K562 treated with DMSO at 1 percent for 48 hours (cell line): Measurements from ENCODE around the gene HS3ST6. TPM values are rescaled to one million over a fixed set of nuclear protein-coding genes. Genes with fewer than 3 reads are reported as not detected.

ENCODE experiments used
- total RNA-seq: library from RNA; unstranded; fragments of 300-600 nt; gene quantifications from 2 replicates; pipeline ENCODE4 v1.2.3, GENCODE V29; 2022; ENCODE audit warnings: low replicate concordance; ENCODE audit errors: extremely low read depth

The HS3ST6 gene
- not detected in 2 replicates for total RNA-seq

DNA sequence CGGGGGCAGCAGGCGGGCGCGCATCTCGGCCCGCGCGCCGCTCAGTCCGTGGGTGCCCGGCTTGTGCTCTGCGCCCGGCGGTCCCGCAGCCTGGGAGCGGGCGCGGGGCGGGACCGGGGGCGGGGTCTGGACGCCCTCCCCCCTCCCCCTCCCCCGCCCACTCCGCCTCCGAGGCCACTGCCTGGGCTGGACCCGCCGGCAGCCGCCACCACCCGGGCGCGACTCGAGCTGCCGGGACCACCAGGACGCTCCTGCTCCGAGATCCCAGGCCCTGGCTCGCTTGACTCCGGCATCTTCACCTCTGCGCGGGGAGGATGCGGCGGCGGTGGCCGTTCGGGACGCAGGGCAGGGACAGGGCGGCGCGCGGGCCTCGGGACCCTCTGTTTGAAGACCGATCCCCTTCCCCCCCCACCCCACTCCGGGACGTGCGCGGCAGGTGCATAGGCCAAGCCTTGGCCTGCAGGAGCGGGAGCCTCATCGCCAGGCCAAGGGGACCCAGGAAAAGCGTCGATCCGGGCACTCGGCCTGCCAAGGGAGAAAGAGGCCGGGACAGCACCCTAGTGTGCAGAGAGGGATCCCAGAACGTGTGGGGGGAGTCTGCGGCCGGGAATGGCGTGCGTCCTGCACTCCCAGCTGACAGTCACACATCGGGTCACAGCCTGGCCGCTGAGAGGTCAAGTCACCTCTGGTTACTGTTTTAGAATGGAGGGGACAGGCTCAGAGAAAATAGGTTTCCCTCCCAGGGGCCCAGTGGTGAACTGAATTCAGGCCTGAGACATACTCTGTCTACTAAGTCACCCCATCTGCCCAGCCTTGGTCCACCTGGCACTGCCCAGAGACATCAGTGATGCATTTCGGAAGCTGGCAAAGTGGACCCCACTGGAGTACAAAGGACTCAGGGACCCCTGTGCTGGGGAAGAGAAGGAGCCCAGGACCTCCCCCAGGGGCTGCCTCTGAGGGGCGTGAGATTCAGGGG is at the start of gene HS3ST6:
HS3ST6 (minus strand) TSS at position 65 of the 976 bp plus-strand sequence. CDS start 92 bp downstream, outside the sequence.

DNA sequence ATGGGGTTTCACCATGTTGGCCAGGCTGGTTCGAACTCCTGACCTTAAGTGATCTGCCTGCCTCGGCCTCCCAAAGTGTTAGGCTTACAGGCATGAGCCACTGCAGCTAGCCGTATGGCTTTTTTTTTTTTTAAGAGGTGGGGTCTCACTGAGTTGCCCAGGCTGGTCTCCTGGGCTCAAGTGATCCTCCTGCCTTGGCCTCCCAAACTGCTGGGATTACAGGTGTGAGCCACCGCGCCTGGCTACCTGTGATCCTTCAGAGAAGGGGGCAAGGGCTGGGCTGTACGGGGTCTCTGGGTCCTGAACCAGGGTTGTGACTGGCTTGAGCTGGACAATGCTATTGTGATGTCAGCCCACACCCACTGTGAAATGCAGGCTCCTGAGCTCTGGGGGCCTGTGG is 48.2 kb upstream of the HS3ST6 start, which contains the start of gene RNF151:
RNF151 (plus strand) TSS at position 397 of the 400 bp plus-strand sequence. CDS start 26 bp downstream, outside the sequence.

DNA sequence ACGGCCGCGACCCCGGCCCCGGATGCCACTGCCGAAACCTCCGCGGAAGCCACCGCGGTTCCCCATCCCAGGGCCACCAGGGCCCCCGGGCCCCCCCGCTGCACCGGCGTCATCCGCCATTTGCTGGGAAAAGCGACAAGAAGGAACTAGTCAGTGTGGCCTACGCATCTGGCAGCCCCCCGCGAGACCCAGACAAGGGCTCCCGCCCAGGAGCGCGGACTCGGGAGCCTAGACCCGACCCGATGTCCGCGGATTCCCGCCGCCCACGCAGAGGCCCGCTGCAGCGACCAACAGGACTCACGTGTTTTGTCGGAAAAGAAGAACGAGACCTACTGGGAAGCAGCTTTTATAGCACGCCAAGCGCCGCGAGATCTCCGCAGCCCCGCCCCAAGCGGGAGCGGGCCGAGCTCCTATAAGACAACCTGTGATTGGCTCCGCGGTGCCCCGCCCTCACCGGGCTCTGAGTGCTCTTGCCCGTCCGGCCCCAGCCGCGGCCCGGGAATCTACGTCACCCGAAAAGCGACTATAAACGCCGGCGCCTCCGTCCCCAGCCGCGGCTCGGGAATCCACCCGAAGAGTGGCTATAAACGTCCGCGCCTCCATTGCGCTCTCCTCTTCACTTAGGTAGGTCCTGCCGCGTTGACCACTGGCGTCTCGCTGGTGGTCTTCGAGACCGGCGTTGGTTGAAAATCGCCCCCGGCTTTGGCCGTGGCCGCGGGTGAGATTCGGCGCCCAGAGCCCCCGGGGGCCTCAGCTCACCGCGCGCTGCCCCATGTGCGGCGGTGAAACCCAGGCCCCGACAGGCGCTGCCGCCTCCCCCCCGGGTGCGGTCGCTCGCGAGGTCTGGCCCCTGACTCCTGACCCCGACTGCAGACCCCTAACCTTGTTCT is 46.5 kb upstream of the HS3ST6 start, which contains the start of gene RPS2:
RPS2 (minus strand) TSS at position 321 of the 890 bp plus-strand sequence; CDS start at position 120, 201 bp downstream.

DNA sequence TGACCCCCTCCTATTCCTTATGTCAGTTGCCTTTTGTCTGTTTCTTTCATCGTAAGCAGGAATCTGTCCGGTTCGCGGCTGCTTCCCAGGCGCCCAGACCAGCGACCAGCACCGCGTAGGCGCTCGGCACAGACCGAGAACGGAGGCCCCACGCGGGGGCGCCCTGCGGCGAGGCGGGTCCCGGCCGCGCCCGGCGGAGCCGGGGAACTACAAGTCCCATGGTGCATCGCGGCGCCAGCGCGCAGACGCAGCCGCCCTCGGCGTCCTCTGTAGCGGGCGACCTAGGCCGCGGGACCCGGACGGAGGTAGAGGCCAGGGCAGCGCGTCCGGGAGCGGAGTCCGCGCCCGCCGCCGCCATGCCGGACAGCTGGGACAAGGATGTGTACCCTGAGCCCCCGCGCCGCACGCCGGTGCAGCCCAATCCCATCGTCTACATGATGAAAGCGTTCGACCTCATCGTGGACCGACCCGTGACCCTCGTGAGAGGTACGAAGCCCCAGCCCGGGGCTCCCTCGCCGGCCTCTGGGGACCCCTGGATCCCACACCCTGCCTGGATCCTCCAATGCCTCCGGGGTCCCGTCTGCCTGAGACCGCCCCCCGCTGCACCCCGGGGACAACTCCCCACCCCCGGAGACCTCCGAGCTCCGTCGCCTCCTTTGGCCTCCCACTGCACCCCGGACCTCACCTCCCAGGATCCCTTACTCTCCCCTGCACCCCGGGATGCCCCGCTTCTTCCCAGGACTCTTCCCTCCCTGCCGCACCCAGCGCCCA is 41.2 kb upstream of the HS3ST6 start, which contains the start of gene NDUFB10:
NDUFB10 (plus strand) TSS at position 270 of the 771 bp plus-strand sequence; CDS start at position 357, 87 bp downstream.

DNA sequence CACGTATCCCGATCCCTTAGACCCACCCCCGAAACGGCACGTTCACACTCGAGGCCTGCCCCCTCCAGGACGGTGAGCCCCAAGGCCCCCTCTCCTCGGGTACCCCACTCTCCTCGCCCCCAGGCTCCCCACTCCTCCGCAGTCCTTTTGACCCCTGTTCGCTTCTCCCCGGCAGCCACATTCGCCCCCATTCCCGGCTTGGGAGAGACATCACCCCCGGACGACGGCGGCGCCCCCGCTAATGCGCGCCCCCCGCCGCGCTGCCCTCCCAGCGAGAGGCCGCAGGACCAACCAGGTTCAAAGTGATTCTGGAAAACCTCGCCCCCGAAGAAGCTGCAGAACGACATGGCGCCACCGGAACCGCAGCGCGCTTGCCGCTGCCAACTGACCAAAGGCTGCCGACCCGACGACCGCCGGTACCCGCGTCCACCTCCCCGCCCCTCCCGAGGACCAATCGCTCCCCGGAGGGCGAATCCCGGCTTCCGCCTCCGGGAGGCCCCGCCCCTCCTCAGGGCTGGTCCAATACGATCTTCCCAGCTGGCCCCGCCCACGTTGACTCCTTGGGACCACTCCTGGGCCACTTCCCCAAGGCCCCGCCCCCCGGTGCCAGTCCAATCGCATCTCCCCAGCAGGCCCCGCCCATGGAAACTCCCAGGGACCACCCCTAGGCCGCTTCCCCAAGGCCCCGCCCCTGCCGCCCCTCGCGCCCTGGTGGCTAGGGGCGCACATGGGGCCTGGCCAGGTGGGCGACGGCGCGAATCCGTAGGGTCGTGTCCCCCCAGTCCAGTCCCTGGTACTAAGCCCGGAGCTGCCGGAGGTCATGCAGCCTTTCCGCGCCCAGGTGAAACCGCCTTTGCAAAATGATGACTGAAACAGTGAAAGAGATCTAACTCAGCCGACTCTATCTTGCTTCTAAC is 24.9 kb upstream of the HS3ST6 start, which contains the start of gene MSRB1:
MSRB1 (minus strand) TSS at position 390 of the 917 bp plus-strand sequence; CDS start at position 347, 43 bp downstream.

DNA sequence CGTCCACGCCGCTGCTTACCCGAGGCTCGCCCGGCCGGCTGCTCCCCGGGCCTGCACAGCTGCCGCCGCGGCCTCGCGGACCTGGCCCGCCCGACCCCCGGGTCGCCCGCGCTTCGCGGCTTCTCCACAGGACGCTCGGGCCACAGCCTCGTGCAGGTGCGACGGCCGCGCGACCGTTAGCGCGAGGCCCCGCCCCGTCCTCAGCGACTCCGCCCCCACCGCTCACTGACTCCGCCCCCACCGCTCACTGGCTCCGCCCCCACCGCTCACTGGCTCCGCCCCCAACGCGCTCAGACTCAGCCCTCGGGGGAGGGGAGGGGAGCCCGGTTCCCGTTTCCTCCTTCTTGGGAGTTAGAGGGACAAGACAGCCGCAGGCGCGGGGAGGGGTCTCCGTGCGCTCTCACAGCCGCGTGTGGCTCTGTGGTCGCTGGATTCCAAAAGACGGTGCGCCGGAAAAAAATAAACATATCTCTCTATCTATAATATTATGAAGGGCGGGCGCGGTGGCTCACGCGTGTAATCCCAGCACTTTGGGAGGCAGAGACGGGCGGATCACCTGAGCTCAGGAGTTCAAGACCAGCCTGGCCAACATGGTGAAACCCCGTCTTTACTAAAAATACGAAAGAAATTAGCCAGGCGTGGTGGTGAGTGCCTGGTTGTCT is 46.1 kb downstream of the HS3ST6 start, which contains the start of gene MEIOB:
MEIOB (minus strand) TSS at position 191 of the 662 bp plus-strand sequence. CDS start 3,989 bp downstream, outside the sequence.

Other genes starting within 250 kb of the HS3ST6 start
- not detected in 2 replicates for gene JPT2, start 240.1 kb downstream of the HS3ST6 start, total RNA-seq
- gene MAPK8IP3, start 212.2 kb downstream of the HS3ST6 start, total RNA-seq, result not detected in 2 replicates
- gene NME3, start 146.9 kb downstream of the HS3ST6 start, total RNA-seq, result not detected in 2 replicates
- not detected in 2 replicates for gene EME2, start 145.6 kb downstream of the HS3ST6 start, total RNA-seq
- not detected in 2 replicates for gene MRPS34, start 145.3 kb downstream of the HS3ST6 start, total RNA-seq
- not detected in 2 replicates for gene SPSB3, start 135.8 kb downstream of the HS3ST6 start, total RNA-seq
- gene NUBP2, start 135.5 kb downstream of the HS3ST6 start, total RNA-seq, result 502 TPM in 1 of 2 replicates, not detected in the other
- gene IGFALS, start 124.7 kb downstream of the HS3ST6 start, total RNA-seq, result not detected in 2 replicates
- not detected in 2 replicates for gene HAGH, start 91.6 kb downstream of the HS3ST6 start, total RNA-seq
- gene FAHD1, start 91.2 kb downstream of the HS3ST6 start, total RNA-seq, result not detected in 2 replicates
- gene MEIOB, start 46.3 kb downstream of the HS3ST6 start, total RNA-seq, result not detected in 2 replicates
- not detected in 2 replicates for gene MSRB1, start 24.8 kb upstream of the HS3ST6 start, total RNA-seq
- not detected in 2 replicates for gene RPL3L, start 36.3 kb upstream of the HS3ST6 start, total RNA-seq
- not detected in 2 replicates for gene NDUFB10, start 41.1 kb upstream of the HS3ST6 start, total RNA-seq
- 4,281 and 4,927 TPM in 2 replicates for gene RPS2, start 46.4 kb upstream of the HS3ST6 start, total RNA-seq
- not detected in 2 replicates for gene RNF151, start 48.4 kb upstream of the HS3ST6 start, total RNA-seq
- gene TBL3, start 53.6 kb upstream of the HS3ST6 start, total RNA-seq, result not detected in 2 replicates
- gene NOXO1, start 63.1 kb upstream of the HS3ST6 start, total RNA-seq, result not detected in 2 replicates
- not detected in 2 replicates for gene GFER, start 65.8 kb upstream of the HS3ST6 start, total RNA-seq
- not detected in 2 replicates for gene SYNGR3, start 71.6 kb upstream of the HS3ST6 start, total RNA-seq
- gene ZNF598, start 91.4 kb upstream of the HS3ST6 start, total RNA-seq, result not detected in 2 replicates
- not detected in 2 replicates for gene NPW, start 101.4 kb upstream of the HS3ST6 start, total RNA-seq
- gene NHERF2, start 108.5 kb upstream of the HS3ST6 start, total RNA-seq, result not detected in 2 replicates
- gene NTHL1, start 129.4 kb upstream of the HS3ST6 start, total RNA-seq, result not detected in 2 replicates
- not detected in 2 replicates for gene TSC2, start 129.6 kb upstream of the HS3ST6 start, total RNA-seq
- 1,234 TPM in 1 of 2 replicates, not detected in the other for gene PKD1, start 217.5 kb upstream of the HS3ST6 start, total RNA-seq
- gene RAB26, start 230.2 kb upstream of the HS3ST6 start, total RNA-seq, result not detected in 2 replicates
- not detected in 2 replicates for gene TRAF7, start 237.4 kb upstream of the HS3ST6 start, total RNA-seq